GM12878 (cell line): ENCODE results near the gene PLEKHM3. TPM values are rescaled to one million over a fixed set of nuclear protein-coding genes. Genes with fewer than 3 reads are reported as not detected.

Experiments
- ATAC-seq: fragments of 200-7000 bp; cut with Tn5 transposase; 3 replicates; pipeline ENCODE4 v1.9.1; 2020; ENCODE audit warnings: mild to moderate bottlenecking, moderate library complexity
- BruUV-seq: library from RNA; stranded (reverse); fragments of 400-500 nt; replicated peaks from 2 replicates; lab custom pipeline; 2021; lab: Mats Ljungman, UMichigan
- CTCF ChIA-PET: fragments of 300-600 bp; sonication (Branson Sonifier 250); formaldehyde crosslinking; extraction: SDS; loops from one replicate; lab custom pipeline; 2021; ENCODE audit warnings: inconsistent platforms; lab: Yijun Ruan, JAX
- POLR2A ChIA-PET: fragments of 350-600 bp; formaldehyde crosslinking; extraction: SDS; loops from one replicate; lab custom pipeline; 2021; ENCODE audit warnings: inconsistent platforms; lab: Charles Lee
- RAD21 ChIA-PET: fragments of 300-600 bp; sonication (Branson Sonifier 250); formaldehyde crosslinking; loops from one replicate; lab custom pipeline; 2023; ENCODE audit warnings: antibody characterized with exemption; ENCODE audit not compliant: unreplicated experiment; lab: Charles Lee
- SMC1A ChIA-PET: fragments of 300-600 bp; sonication (Branson Sonifier 250); formaldehyde crosslinking; loops from one replicate; lab custom pipeline; 2023; ENCODE audit not compliant: unreplicated experiment, uncharacterized antibody; lab: Charles Lee
- DNase-seq: peaks from one replicate; pipeline ENCODE4 v3.0.0-alpha.2; 2011; ENCODE audit warnings: low read depth, low spot score
- FAIRE-seq: peaks from 3 replicates; lab custom pipeline; 2011; peaks lifted over from hg19 to GRCh38; lab: Jason Lieb, UNC
- H2AFZ ChIP-seq: 2 replicates; pipeline ENCODE4 v1.6.0; 2011; ENCODE audit warnings: low read depth, low read length, control low read depth; ENCODE audit not compliant: control insufficient read depth
- H3K27ac ChIP-seq: 2 replicates; pipeline ENCODE4 v1.5.1; 2011; ENCODE audit warnings: control low read depth; ENCODE audit not compliant: control insufficient read depth, insufficient read depth
- H3K27me3 ChIP-seq, 2 experiments: replicated peaks in 1 of 2; 2 replicates each; pipeline versions ENCODE4 v1.6.0 to v1.6.1; 2011; ENCODE audit warnings: low read length in 1 of 2; ENCODE audit not compliant: control insufficient read depth in 2 of 2, insufficient read depth in 2 of 2
- H3K36me3 ChIP-seq, 2 experiments: 2 replicates each; pipeline ENCODE4 v1.5.1; 2011; ENCODE audit warnings: low read length in 1 of 2; ENCODE audit not compliant: control insufficient read depth in 2 of 2, insufficient read depth in 2 of 2
- H3K4me1 ChIP-seq: 2 replicates; pipeline ENCODE4 v1.6.1; 2011; ENCODE audit warnings: mild to moderate bottlenecking, low read length, moderate library complexity, mixed read lengths; ENCODE audit not compliant: control insufficient read depth, insufficient read depth
- H3K4me2 ChIP-seq: 2 replicates; pipeline ENCODE4 v1.6.0; 2011; ENCODE audit warnings: control low read depth; ENCODE audit not compliant: control insufficient read depth, insufficient read depth
- H3K4me3 ChIP-seq: fragments of 200-600 bp; sonication (generic); 2 replicates; pipeline ENCODE4 v1.5.1; 2016
- H3K79me2 ChIP-seq: 2 replicates; pipeline ENCODE4 v1.6.0; 2011; ENCODE audit warnings: low read length; ENCODE audit not compliant: control insufficient read depth, insufficient read depth
- H3K9ac ChIP-seq: 2 replicates; pipeline ENCODE4 v1.8.0; 2011; ENCODE audit warnings: low read length, control low read depth, mixed read lengths; ENCODE audit not compliant: control insufficient read depth, insufficient read depth
- H3K9me3 ChIP-seq: replicated peaks from 3 replicates; pipeline ENCODE4 v1.5.1; 2011; ENCODE audit warnings: mild to moderate bottlenecking, low read length; ENCODE audit not compliant: control insufficient read depth, insufficient read depth
- H4K20me1 ChIP-seq: 2 replicates; pipeline ENCODE4 v1.6.0; 2011; ENCODE audit not compliant: control insufficient read depth, insufficient read depth
- BACH1 ChIP-seq: fragments of 450-650 bp; IDR thresholded peaks from 2 replicates; pipeline ENCODE4 v1.6.1; 2017; ENCODE audit warnings: mild to moderate bottlenecking, borderline replicate concordance
- IKZF2 ChIP-seq, 2 experiments: fragments of 450-650 bp; IDR thresholded peaks; 2 replicates each; pipeline ENCODE4 v1.6.1; 2017; ENCODE audit warnings: mild to moderate bottlenecking in 2 of 2, moderate library complexity in 2 of 2
- JUND ChIP-seq: IDR thresholded peaks from 2 replicates; pipeline ENCODE4 v1.6.1; 2012; ENCODE audit warnings: low read depth, mild to moderate bottlenecking, low read length, improper control_type of control experiment, moderate library complexity
- MYC ChIP-seq: IDR thresholded peaks from 2 replicates; pipeline ENCODE4 v1.6.1; 2011; ENCODE audit warnings: mild to moderate bottlenecking, low read length, moderate library complexity, inconsistent platforms; ENCODE audit not compliant: insufficient read depth, insufficient replicate concordance, insufficient read length, severe bottlenecking
- NR2C1 ChIP-seq: fragments of 450-650 bp; IDR thresholded peaks from 2 replicates; pipeline ENCODE4 v1.6.1; 2017; ENCODE audit warnings: antibody characterized with exemption, mild to moderate bottlenecking, moderate library complexity
- POU2F2 ChIP-seq: IDR thresholded peaks from 3 replicates; pipeline ENCODE4 v1.6.1; 2011; ENCODE audit warnings: low read depth, mild to moderate bottlenecking, low read length, borderline replicate concordance
- RAD21 ChIP-seq: IDR thresholded peaks from 2 replicates; pipeline ENCODE4 v1.6.1; 2011; ENCODE audit warnings: mild to moderate bottlenecking, low read depth, low read length, moderate library complexity; ENCODE audit not compliant: insufficient read depth
- RCOR1 ChIP-seq: conservative IDR thresholded peaks from 2 replicates; pipeline ENCODE4 v1.6.1; 2012; ENCODE audit warnings: low read depth, low read length, improper control_type of control experiment
- SREBF2 ChIP-seq: IDR thresholded peaks from 2 replicates; pipeline ENCODE4 v1.6.1; 2012; ENCODE audit warnings: mild to moderate bottlenecking, low read length
- YBX1 ChIP-seq: fragments of 450-650 bp; IDR thresholded peaks from 2 replicates; pipeline ENCODE4 v1.6.1; 2016; ENCODE audit warnings: antibody characterized with exemption
- WGBS: methylation state at CpG from one replicate; pipeline ENCODE4 v1.1.6; 2016; ENCODE audit warnings: low lambda C conversion rate; ENCODE audit not compliant: insufficient replicate concordance, insufficient coverage; ENCODE audit errors: missing lambda C conversion rate; 5-methylcytosine and 5-hydroxymethylcytosine counted together
- in situ Hi-C: fragments of 300-500 bp; cut with MboI; formaldehyde crosslinking; loops from 9 replicates; pipeline ENCODE4 v1.14.3; 2018; ENCODE audit warnings: mixed read lengths
- intact Hi-C: fragments of 100-400 bp; cut with micrococcal nuclease; formaldehyde crosslinking; loops from one replicate; pipeline ENCODE4 v1.14.2; 2022; ENCODE audit not compliant: unreplicated experiment
- polyA plus RNA-seq, 11 experiments: library from polyadenylated mRNA; depleted of rRNA in 4 of 11; unstranded in 6 of 11; stranded (reverse) in 5 of 11; fragments of >200 nt; fragmentation: Nextera tagmentation in 4 of 11; fragmentation: Illumina TruSeq in 1 of 11; extraction: Ambion mirVana in 4 of 11; extraction: Trizol in 1 of 11; gene quantifications; 1 replicate in 1 of 11; 2 replicates in 10 of 11; pipeline versions ENCODE4 v1.2.1 to v1.2.3, GENCODE V29; 2011 to 2016; ENCODE audit warnings: inconsistent platforms in 2 of 11, missing spikeins in 2 of 11, low read depth in 1 of 11
- total RNA-seq, 4 experiments: library from RNA; depleted of rRNA in 3 of 4; stranded (reverse); fragments of >200 nt in 3 of 4; fragmentation: Illumina TruSeq in 1 of 4; extraction: Trizol in 1 of 4; gene quantifications; 2 replicates each; pipeline versions ENCODE4 v1.2.1 to v1.2.3, GENCODE V29; 2013 to 2021
- TF ChIP-seq, protein P1 (sequence below): IDR thresholded peaks from 2 replicates; pipeline ENCODE4 v1.6.1; 2011; ENCODE audit warnings: mild to moderate bottlenecking, low read depth, low read length, moderate library complexity; ENCODE audit not compliant: insufficient replicate concordance

The PLEKHM3 gene
- total and polyA plus RNA-seq, 10 of the 15 experiments (the other 5 are each of a cell fraction or from before 2014, with no cell fraction given) = 1.4 to 5.6 (median 3.0) TPM

DNA sequence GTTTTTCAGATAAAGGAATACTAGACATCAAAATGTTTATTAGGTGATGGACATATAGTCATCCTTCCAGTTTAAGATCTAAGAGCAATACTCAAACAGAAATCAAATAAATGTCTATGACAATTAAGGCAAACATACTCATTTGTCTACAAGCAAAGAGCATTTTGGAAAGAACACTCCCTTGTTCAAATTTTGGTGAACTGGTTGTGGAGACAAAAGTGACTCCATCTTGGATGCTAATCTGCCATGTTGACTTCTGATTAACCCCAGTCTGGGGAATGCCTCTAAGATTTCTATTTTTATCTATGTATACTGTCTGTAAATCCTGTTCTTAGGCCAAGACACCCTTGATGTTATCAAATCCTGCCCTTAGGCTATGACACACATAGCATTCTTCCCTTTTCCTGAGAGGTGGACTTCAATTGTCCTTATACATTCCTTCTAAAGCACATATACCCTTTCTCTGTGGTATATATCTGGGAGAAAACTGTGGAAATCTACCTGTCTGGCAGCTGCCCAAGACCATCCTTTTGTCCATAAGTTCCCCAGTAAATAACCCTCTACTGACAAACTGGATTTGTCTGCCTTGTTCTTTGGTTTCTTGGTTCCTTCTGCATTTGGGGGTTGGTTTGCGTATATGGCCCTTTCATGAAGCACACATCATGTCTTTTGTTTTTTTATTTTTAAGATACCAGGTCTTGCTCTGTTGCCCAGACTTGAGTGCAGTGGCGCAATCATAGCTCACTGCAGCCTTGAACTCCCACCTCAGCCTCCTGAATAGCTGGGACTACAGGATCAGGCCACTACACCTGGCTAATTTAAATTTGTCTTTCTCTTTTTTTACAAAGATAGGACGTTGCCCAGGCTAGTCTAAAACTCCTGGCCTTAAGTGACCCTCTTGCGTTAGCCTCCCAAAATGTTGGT is 12.5 kb upstream of the PLEKHM3 start:
- ChIA-PET POLR2A (no interaction called here), RAD21 (interaction anchor here (1.3 kb wide), 1 partner anchor 292 kb away, joined by 5 read pairs; no protein-coding TSS in a partner anchor), CTCF (interaction anchor here (0.7 to 5.7 kb wide), 4 partner anchors 34 to 290 kb away, joined by 3 to 108 read pairs (median 4); no protein-coding TSS in a partner anchor), SMC1A (interaction anchor here (0.7 to 5.5 kb wide), 3 partner anchors 32 to 290 kb away, joined by 3 to 80 read pairs (median 4); no protein-coding TSS in a partner anchor)
- Histone ChIP-seq H3K4me3 (no peak overlapping the region), H2AFZ (no peak overlapping the region), H3K9ac (no peak overlapping the region), H3K4me2 (no peak overlapping the region), H4K20me1 (no peaks in the 10 kb centered on the region), H3K27ac (no peak overlapping the region), H3K36me3 (no peaks in the 10 kb centered on the region), H3K4me1 (peaks cover 8% of the 10 kb centered on the region), H3K79me2 (no peaks in the 10 kb centered on the region), H3K27me3 (no peaks in the 10 kb centered on the region; a peak in 1 of 4 replicates), H3K9me3 (no peaks in the 10 kb centered on the region; the same call in 2 of the 3 replicates)
- BruUV-seq = no TSS peak
- no peak for DNase-seq
- WGBS = 64% methylated on average over 4 of the region's 4 CpGs
- no peak for ATAC-seq
- intact Hi-C loops = no loop called here
- in situ Hi-C loops = no loop called here
- TF ChIP-seq IKZF2 (IDR thresholded peaks at IDR 0.05) (no peak), RCOR1 (no peak), RAD21 (no peak), NR2C1 (no peak), JUND (no peak), SREBF2 (no peak), YBX1 (no peak), MYC (no peak), POU2F2 (no peak), BACH1 (no peak)
- TF ChIP-seq, protein P1, sequence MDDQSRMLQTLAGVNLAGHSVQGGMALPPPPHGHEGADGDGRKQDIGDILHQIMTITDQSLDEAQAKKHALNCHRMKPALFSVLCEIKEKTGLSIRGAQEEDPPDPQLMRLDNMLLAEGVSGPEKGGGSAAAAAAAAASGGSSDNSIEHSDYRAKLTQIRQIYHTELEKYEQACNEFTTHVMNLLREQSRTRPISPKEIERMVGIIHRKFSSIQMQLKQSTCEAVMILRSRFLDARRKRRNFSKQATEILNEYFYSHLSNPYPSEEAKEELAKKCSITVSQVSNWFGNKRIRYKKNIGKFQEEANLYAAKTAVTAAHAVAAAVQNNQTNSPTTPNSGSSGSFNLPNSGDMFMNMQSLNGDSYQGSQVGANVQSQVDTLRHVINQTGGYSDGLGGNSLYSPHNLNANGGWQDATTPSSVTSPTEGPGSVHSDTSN = no peak
- no peak for FAIRE-seq
